NCI-H2227 (cell line): ENCODE data around the gene RBM34.

Experiments
- DNase-seq: peaks from one replicate; lab custom pipeline; 2025; ENCODE audit not compliant: unreplicated experiment; lab: John Stamatoyannopoulos, UW

RBM34 gene

GRCh38 chr1:235156740-235157139, 4.3 kb downstream of the RBM34 start:
- DNase-seq, result no peak

DNA sequence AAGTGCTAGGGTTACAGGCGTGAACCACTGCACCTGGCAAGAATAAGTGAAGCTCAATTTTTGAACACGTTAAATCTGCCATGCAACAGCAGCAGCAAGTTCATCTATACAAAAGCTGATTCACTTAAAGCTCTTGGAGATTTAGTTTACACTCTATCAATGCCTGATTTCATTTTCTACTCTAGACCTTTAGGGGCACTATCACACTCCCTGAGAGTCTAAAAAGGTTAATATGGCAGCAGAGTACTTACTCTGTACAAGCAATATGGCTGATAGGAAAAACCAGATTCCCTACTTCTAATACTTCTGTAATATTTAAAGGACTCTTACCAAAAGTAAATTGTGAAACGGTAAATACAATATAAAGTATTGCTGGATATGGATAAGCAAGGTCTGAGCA, 4.8 kb downstream of the RBM34 start:
- DNase-seq, result no peak

DNA sequence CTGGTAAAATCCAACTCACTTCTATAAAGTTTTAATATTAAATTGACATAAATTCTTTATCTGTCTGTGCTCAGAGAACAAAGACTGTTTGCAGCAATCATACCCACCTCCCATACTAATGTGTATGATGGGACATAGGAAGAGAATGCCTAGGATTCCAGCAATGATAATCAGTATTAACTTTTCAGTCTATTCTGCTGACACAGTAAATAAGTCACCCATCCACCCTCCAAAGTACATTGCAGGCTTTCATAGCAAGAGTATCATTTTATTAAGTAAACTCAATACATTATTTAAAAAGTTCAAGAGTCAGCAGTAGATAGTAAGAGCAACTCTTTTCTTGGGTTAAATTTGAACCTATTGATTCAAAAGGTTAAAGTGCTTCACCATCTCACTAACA, 8.8 kb downstream of the RBM34 start:
- DNase-seq, result no peak

DNA sequence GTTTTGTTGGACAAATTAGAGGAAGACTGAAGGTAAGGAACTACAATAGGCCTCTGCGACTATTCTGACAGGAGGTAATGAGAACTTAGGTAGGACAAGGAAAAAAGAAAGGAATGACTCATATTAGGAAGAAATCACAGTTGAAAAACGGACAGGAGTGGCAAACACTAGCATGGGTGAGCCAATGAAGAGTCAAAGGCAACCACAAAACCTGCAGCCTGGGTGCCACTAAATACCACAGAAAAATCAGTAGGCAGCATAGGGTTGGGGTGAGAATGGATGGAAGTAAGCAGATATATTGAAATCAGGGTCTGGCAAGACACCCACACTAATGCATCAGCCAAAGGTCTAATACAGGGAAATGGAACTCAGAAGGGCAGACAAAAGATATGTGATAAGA, 10.0 kb downstream of the RBM34 start:
- DNase-seq, result no peak

- DNase-seq, result no peak
Observed at GRCh38 chr1:235149824-235150223, 11.2 kb downstream of the RBM34 start.

- DNase-seq, result no peak
Observed at GRCh38 chr1:235147269-235147668, 13.8 kb downstream of the RBM34 start.

DNA sequence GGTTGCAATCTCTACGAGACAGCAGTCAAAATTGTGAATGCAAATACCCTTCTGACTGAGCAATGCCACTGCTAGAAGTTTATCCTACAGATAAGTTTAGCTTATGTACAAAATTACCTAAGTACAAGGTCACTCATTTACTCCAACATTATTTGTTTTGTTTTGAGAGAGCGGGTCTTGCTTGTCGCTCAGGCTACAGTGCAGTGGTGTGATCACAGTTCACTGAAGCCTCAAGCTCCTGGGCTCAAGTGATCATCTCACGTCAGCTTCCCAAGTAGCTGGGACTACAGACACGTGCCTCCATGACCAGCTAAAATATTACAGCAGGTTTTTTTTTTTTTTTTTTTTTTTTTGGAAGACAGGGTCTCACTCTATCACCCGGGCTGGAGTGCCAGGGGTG, 15.4 kb downstream of the RBM34 start:
- DNase-seq, result no peak

- no peak for DNase-seq
Observed at GRCh38 chr1:235142991-235143390, 18.1 kb downstream of the RBM34 start.

- DNase-seq, result no peak
Observed at GRCh38 chr1:235139315-235139714, 21.7 kb downstream of the RBM34 start.

GRCh38 chr1:235138821-235139220, 22.2 kb downstream of the RBM34 start:
- DNase-seq, result no peak

- no peak for DNase-seq
Observed at GRCh38 chr1:235136111-235136510, 24.9 kb downstream of the RBM34 start.

- no peak for DNase-seq
Observed at GRCh38 chr1:235134171-235134570, 26.9 kb downstream of the RBM34 start.

DNA sequence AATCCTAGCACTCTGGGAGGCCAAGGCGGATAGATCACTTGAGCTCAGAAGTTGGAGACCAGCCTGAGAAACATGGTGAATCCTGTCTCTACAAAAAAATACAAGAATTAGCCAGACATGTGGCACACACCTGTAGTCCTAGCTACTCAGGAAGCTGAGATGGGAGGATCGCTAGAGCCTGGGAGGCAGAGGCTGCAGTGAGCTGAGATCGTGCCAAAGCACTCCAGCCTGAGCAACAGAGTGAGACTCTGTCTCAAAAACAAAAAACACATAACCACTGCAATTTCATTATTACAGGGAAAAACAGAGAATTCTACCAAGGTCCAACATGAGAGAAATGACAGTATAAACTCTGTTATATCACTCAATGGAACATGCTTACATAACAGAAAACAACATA, 28.0 kb downstream of the RBM34 start:
- DNase-seq, result no peak

DNA sequence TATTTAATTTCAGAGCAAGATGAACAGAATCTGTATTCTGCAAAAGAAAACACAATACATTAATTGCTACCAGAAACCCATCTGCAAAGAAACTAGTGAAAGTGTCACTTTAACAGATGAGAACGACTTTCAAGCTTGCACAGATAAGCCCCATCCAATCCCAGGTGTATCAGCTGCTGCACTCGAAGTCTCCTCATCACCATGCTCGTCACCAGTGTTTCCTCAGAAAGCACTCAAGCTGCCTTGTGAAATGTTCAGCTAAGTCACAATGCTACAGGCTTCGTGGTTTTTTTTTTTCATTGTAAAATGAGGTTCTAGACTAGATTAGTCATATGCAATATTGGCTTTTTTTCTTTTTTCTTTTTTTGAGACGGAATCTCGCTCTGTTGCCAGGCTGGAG, 29.1 kb downstream of the RBM34 start:
- no peak for DNase-seq

- no peak for DNase-seq
Observed at GRCh38 chr1:235130766-235131270, 30.2 kb downstream of the RBM34 start.

DNA sequence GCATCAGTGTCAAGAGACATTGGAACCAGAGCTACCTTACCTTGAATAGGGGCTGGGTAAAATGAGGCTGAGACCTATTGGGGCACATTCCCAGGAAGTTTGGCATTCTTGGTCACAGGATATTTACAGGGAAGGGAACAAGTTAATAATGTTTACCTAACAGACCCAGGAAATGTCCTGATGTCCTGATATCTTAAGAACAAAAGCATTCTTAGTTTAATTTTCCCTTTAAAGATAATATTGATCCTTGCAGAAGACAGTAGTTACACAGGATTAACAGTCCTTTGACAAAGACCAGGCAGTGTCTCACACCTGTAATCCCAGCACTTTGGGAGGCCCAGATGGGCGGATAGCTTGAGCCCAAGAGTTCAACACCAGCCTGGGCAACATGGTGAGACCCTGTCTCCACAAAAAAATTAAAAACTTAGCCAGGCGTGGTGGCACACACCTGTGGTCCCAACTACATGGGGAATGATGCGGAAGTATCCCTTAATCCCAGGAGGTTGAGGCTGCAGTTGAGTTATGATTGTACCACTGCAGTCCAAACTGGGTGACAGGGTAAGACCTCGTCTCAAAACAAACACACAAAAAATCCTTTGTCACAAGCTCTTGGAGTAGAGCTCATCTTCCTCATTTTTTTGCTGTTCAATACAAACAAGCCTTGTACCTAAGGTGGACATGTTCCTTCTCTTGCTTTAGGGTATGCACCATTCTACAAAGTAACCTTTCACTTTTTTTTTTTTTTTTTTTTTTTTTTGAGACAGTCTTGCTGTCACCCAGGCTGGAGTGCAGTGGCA, 31.1 kb downstream of the RBM34 start:
- no peak for DNase-seq

DNA sequence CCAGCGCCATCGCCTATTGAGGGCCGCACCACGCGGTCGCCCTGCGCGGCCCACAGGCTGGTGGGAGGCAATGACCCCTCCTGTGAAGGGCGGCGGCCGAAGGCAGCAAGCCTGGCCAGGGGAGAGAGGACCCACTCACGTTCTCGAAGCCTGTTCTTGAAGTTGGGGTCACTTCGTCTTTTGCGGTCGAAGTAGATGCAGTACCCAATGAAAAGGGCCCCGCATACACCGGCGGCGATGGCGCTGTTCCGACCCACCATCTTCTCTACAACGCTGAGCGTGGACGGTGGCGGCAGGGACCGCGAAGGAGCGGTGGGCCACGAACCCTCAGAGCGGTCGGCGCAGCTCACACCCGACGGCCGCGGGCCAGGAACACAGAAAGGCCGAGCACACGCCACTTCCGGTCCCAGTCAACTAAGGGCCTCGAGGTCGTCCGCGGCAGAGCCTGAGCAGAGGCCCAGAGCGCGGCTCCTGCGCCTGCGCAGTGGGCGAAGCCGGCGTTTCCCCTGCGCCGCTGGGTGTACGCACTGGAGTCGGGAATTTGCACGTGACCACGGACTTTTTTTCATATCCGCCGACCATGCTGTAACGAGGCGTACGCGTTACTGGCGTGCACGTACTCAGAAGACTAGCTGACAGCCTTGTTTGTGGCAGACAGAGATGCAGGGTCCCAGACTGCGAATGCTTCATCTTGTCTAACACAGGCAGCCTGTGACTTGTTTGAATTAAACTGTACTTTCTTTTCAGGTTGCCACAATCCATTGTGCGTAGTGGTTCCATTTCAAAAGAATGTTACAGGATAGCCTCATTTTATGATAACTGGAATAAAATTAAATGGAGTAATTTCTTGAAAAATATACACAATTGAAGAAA, 32.4 kb downstream of the RBM34 start, which contains the start of gene TOMM20:
TOMM20 (minus strand) TSS at position 382 of the 873 bp plus-strand sequence; CDS start at position 260, 122 bp downstream.
- peak; percentile 99 for DNase-seq

GRCh38 chr1:235127732-235128455, 33.2 kb downstream of the RBM34 start:
- DNase-seq, result no peak

DNA sequence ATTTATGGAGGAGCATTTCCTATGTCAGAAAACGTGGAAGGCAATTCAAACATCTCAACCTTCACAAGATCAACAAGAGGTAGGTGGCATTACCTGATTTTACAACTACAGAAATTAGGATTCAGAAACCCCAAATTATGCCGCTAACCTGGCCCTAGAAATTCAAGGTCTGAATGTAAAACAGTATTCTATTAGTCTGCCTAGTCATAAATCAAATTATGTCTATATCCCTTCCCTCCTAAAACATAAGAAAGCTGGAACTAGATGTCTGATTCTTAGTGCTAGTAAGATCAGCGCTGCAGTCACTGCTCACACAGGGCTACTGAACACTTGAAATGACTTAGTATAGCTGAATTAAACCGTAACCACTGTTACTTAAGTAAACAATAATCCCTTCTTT, 33.8 kb downstream of the RBM34 start:
- no peak for DNase-seq

DNA sequence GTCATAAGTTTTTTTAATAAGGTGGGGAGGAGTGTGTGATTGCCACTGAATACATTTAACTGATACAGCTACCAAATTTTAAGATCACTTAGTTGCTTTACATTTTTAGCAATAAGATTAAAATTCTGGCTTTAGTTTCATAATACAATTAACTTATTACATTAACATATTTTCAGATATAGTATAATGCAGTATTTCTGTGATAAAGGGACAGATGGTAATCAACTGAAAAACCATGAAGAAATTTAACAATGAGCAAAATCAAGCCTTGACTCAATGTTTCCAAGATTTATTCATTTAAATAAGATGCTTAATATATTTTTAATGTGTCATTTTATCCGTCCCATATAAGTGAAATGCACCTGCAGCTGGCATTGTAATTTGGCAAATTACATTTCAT, 36.4 kb downstream of the RBM34 start:
- no peak for DNase-seq

DNA sequence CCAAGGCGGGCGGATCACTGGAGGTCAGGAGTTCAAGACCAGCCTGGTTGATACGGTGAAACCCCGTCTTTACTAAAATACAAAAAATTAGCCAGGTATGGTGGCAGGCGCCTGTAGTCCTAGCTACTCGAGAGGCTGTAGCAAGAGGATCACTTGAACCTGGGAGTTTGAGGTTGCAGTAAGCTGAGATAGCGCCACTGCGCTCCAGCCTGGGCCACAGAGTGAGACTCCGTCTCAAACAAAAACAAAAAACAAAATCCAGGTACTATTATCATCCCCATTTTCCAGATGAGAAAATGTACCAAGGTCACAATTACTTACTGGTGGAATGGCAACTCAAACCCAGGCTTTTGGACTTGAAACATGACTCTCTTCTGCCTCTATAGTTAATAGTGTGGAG, 36.9 kb downstream of the RBM34 start:
- no peak for DNase-seq
